ENCODE data around the gene RGL3. TPM values are rescaled to one million over a fixed set of nuclear protein-coding genes. Genes with fewer than 3 reads are reported as not detected.
"Not testable (repeated sequence)": the region's sequence is repeated elsewhere in the genome, so short reads cannot be mapped to it uniquely, and the experiment has no call there.

The RGL3 gene
- total RNA-seq, 1 donor from 2014 or later, result 0.66 TPM

GRCh38 chr19:11421371-11422098 lies 2.4 kb upstream of the RGL3 start:
- no peak for DNase-seq (ENCODE audit: low read depth, low spot score)

- DNase-seq (ENCODE audit: low read depth, low spot score), result no peak
Measured at GRCh38 chr19:11420429-11421370, 1.6 kb upstream of the RGL3 start.

- no peak for DNase-seq (ENCODE audit: low read depth, low spot score)
Measured at GRCh38 chr19:11418094-11418548, 993 bp downstream of the RGL3 start.

GRCh38 chr19:11416346-11417052 lies 2.6 kb downstream of the RGL3 start:
- DNase-seq (ENCODE audit: low read depth, low spot score), result no peak

- DNase-seq (ENCODE audit: low read depth, low spot score), result no peak
Measured at GRCh38 chr19:11414544-11414943, 4.6 kb downstream of the RGL3 start.

- DNase-seq (ENCODE audit: low read depth, low spot score), result no peak
Measured at GRCh38 chr19:11410682-11411081, 8.4 kb downstream of the RGL3 start.

GRCh38 chr19:11408591-11408990 lies 10.5 kb downstream of the RGL3 start:
- no peak for DNase-seq (ENCODE audit: low read depth, low spot score)

GRCh38 chr19:11406703-11407236 lies 12.3 kb downstream of the RGL3 start:
- not testable (repeated sequence) for DNase-seq (ENCODE audit: low read depth, low spot score)

GRCh38 chr19:11405846-11406643 lies 13.1 kb downstream of the RGL3 start:
- DNase-seq (ENCODE audit: low read depth, low spot score), result no peak

- DNase-seq (ENCODE audit: low read depth, low spot score), result no peak
Measured at GRCh38 chr19:11404588-11405222, 14.4 kb downstream of the RGL3 start.

GRCh38 chr19:11401808-11402543 lies 17.1 kb downstream of the RGL3 start:
- DNase-seq (ENCODE audit: low read depth, low spot score), result no peak

- no peak for DNase-seq (ENCODE audit: low read depth, low spot score)
Measured at GRCh38 chr19:11400798-11401197, 18.3 kb downstream of the RGL3 start.

- no peak for DNase-seq (ENCODE audit: low read depth, low spot score)
Measured at GRCh38 chr19:11399667-11400066, 19.4 kb downstream of the RGL3 start.

- DNase-seq (ENCODE audit: low read depth, low spot score), result no peak
Measured at GRCh38 chr19:11397089-11397610, 22.0 kb downstream of the RGL3 start.

- DNase-seq (ENCODE audit: low read depth, low spot score), result no peak
Measured at GRCh38 chr19:11390933-11391680, 28.0 kb downstream of the RGL3 start.

- no peak for DNase-seq (ENCODE audit: low read depth, low spot score)
Measured at GRCh38 chr19:11390359-11390758, 28.8 kb downstream of the RGL3 start.

GRCh38 chr19:11387162-11388034 lies 31.7 kb downstream of the RGL3 start:
- no peak for DNase-seq (ENCODE audit: low read depth, low spot score)

- DNase-seq (ENCODE audit: low read depth, low spot score), result no peak
Measured at GRCh38 chr19:11384778-11385129, 34.4 kb downstream of the RGL3 start.

Data from pulmonary artery endothelial cell (primary cell).